ENCODE data around the gene CSF2RB. TPM values are rescaled to one million over a fixed set of nuclear protein-coding genes. Genes with fewer than 3 reads are reported as not detected.

CSF2RB gene
- total RNA-seq, 1 donor from 2014 or later = not detected

DNA sequence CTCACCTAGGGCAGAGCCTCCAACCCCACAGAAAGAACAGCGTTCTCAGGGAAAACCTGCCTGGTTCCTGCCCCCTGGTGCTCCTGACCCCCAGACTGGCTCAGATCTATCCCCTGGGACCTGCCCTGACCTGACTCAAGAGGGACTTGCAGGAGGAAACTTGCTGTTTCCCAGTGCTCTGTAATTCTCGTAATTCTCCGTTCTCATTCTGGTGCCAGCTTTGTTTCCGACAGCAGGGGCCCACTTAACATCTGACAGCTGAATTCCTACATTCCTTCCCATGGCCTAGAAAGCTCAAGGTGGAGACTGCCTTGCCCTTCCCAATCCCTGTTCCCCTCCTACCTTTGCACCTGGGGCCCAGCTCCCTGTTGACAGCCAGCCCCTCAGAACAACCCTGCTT is 12.5 kb upstream of the CSF2RB start:
- H2AFZ ChIP-seq (replicated peaks) = no peak overlapping the region
- Mint-ChIP-seq H3K9me3 (peaks cover 10% of the 10 kb centered on the region), H3K4me1 (peaks cover 6% of the 10 kb centered on the region), H3K27me3 (ENCODE audit: insufficient read depth, low read depth) (peaks cover 14% of the 10 kb centered on the region), H3K36me3 (no peaks in the 10 kb centered on the region), H3K27ac (no peak overlapping the region), H3K4me3 (no peak overlapping the region)
- no peak overlapping the region for H3K4me3 ChIP-seq
- DNase-seq (ENCODE audit: low spot score) = peak; percentile 45
- H3K4me2 ChIP-seq = no peak overlapping the region
- H3F3A ChIP-seq (ENCODE audit: low read depth) = no peaks in the 10 kb centered on the region
- no peak overlapping the region for H3K27ac ChIP-seq
- TF ChIP-seq EZH2phosphoT487 (IDR thresholded peaks at IDR 0.05) = no peak
- no peak for TF ChIP-seq CTCF (IDR thresholded peaks at IDR 0.05)
- no peak for TF ChIP-seq EZH2 (IDR thresholded peaks at IDR 0.05)
- H3K9me3 ChIP-seq (ENCODE audit: low read depth) = no peaks in the 10 kb centered on the region
- H3K79me2 ChIP-seq (ENCODE audit: low read depth) = no peaks in the 10 kb centered on the region
- H3K27me3 ChIP-seq = no peaks in the 10 kb centered on the region
- H3K9ac ChIP-seq = no peak overlapping the region
- H3K4me1 ChIP-seq = peaks cover 5% of the 10 kb centered on the region
- H3K36me3 ChIP-seq = no peaks in the 10 kb centered on the region
- H4K20me1 ChIP-seq (ENCODE audit: low read depth) = no peaks in the 10 kb centered on the region

DNA sequence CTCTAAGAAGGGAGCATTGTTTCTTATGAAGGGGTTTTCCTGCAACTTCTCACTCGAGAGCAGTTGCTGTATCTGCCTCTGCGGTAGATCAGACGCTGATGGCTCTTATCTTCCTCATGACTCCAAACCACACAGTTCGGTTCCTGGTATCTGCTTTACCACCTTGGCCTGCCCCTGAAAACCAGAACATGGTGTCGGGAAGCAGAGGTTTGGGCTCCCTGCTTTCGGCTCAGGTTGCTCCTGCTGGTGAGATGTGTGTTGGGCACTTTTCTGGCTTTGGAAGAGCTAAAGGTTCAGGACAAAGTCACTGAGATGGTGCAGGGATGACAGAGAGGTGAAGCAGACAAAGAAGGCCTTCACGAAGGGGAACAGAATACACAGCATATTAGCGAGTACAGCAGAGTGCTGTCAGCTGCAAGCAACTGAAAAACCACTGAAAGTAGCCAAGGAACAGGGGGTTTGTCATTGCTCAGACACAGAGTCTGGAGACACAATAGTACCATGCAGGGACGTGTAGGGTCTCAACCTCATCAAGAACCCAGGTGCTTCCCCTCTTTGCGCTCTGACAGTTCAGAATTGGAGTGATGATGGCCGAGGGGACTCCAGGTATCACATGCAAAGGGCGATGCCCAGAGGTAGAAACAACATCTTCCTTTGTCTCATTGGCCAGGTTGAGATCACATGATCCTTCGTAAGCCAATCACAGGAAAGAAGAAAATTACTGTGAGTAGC is 11.9 kb upstream of the CSF2RB start:
- Mint-ChIP-seq H3K4me3 (no peak overlapping the region), H3K27me3 (ENCODE audit: insufficient read depth, low read depth) (peaks cover 14% of the 10 kb centered on the region), H3K36me3 (no peaks in the 10 kb centered on the region), H3K27ac (no peak overlapping the region), H3K9me3 (peaks cover 10% of the 10 kb centered on the region), H3K4me1 (peaks cover 6% of the 10 kb centered on the region)
- TF ChIP-seq EZH2phosphoT487 (IDR thresholded peaks at IDR 0.05) (no peak), CTCF (IDR thresholded peaks at IDR 0.05) (no peak), EZH2 (IDR thresholded peaks at IDR 0.05) (no peak)
- Histone ChIP-seq H3K4me2 (no peak overlapping the region), H3K9ac (no peak overlapping the region), H3K79me2 (ENCODE audit: low read depth) (no peaks in the 10 kb centered on the region), H3F3A (ENCODE audit: low read depth) (no peaks in the 10 kb centered on the region), H3K27ac (no peak overlapping the region), H2AFZ (replicated peaks) (no peak overlapping the region), H3K27me3 (no peaks in the 10 kb centered on the region), H3K36me3 (no peaks in the 10 kb centered on the region), H4K20me1 (ENCODE audit: low read depth) (no peaks in the 10 kb centered on the region), H3K9me3 (ENCODE audit: low read depth) (no peaks in the 10 kb centered on the region), H3K4me3 (no peak overlapping the region), H3K4me1 (peaks cover 5% of the 10 kb centered on the region)
- no peak for DNase-seq (ENCODE audit: low spot score)

GRCh38 chr22:36902143-36902926 is 11.1 kb upstream of the CSF2RB start:
- H3K9me3 ChIP-seq (ENCODE audit: low read depth) = no peaks in the 10 kb centered on the region
- no peak overlapping the region for H3K4me2 ChIP-seq
- Mint-ChIP-seq H3K27me3 (ENCODE audit: insufficient read depth, low read depth) (peaks cover 10% of the 10 kb centered on the region), H3K27ac (no peak overlapping the region), H3K4me3 (no peak overlapping the region), H3K4me1 (peaks cover 6% of the 10 kb centered on the region), H3K9me3 (peaks cover 7% of the 10 kb centered on the region), H3K36me3 (no peaks in the 10 kb centered on the region)
- DNase-seq (ENCODE audit: low spot score) = no peak
- H3K79me2 ChIP-seq (ENCODE audit: low read depth) = no peaks in the 10 kb centered on the region
- no peak overlapping the region for H3K27ac ChIP-seq
- TF ChIP-seq EZH2 (IDR thresholded peaks at IDR 0.05) (no peak), CTCF (IDR thresholded peaks at IDR 0.05) (no peak), EZH2phosphoT487 (IDR thresholded peaks at IDR 0.05) (no peak)
- no peak overlapping the region for H3K4me3 ChIP-seq
- no peak overlapping the region for H3K9ac ChIP-seq
- peaks cover 5% of the 10 kb centered on the region for H3K4me1 ChIP-seq
- no peaks in the 10 kb centered on the region for H3F3A ChIP-seq (ENCODE audit: low read depth)
- H4K20me1 ChIP-seq (ENCODE audit: low read depth) = no peaks in the 10 kb centered on the region
- H3K36me3 ChIP-seq = no peaks in the 10 kb centered on the region
- H2AFZ ChIP-seq (replicated peaks) = no peak overlapping the region
- no peaks in the 10 kb centered on the region for H3K27me3 ChIP-seq
